Measurements from ENCODE around the gene ZSCAN20.

DNA sequence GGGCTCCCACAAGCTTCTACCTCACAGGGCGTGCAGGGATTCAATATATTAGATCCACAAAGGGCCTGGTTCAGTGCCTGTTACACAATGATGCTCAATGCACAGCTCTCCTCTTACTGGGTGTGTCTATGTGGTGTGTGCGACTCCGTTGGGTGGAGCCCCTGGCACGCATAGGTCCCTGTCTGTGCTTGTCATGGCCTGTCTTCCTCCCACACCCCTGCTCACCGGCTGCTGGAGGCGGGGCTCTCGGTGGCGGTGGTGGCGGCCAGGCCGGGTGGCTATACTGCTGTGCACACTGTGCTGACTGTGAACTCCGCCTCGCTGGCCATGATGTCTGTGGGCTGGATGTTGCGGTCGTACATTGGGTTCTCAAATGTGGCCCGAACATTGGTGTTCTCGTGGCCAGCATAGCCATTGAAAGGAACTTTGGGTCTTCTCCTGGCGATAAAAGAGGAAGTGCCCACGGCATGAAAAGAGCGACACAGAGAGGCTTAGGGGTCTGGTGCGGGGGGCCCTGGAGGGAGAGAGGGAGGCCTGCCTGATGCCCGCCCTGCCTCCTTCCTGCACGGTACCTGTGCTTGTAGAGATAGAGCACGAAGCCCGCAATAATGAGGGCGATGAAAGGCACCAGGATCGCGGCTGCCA lies 46.9 kb downstream of the ZSCAN20 start:
- TF ChIP-seq, protein P1, sequence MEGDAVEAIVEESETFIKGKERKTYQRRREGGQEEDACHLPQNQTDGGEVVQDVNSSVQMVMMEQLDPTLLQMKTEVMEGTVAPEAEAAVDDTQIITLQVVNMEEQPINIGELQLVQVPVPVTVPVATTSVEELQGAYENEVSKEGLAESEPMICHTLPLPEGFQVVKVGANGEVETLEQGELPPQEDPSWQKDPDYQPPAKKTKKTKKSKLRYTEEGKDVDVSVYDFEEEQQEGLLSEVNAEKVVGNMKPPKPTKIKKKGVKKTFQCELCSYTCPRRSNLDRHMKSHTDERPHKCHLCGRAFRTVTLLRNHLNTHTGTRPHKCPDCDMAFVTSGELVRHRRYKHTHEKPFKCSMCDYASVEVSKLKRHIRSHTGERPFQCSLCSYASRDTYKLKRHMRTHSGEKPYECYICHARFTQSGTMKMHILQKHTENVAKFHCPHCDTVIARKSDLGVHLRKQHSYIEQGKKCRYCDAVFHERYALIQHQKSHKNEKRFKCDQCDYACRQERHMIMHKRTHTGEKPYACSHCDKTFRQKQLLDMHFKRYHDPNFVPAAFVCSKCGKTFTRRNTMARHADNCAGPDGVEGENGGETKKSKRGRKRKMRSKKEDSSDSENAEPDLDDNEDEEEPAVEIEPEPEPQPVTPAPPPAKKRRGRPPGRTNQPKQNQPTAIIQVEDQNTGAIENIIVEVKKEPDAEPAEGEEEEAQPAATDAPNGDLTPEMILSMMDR (IDR thresholded peaks at IDR 0.05): no peak
- TF ChIP-seq POLR2A (IDR thresholded peaks at IDR 0.05): no peak

Data from uterus (tissue), 2 donors.